ENCODE data around the gene WDPCP. TPM values are rescaled to one million over a fixed set of nuclear protein-coding genes. Genes with fewer than 3 reads are reported as not detected.
"Not testable (repeated sequence)": the region's sequence is repeated elsewhere in the genome, so short reads cannot be mapped to it uniquely, and the experiment has no call there.

Gene WDPCP
- polyA plus RNA-seq, 1 of the 3 experiments (the other 2 are of a cell fraction): 3.1 TPM

- CTCF ChIA-PET: interaction anchor here (0.7 kb wide), 1 partner anchor 1928 kb away, joined by 3 read pairs; no protein-coding TSS in a partner anchor
Observed at GRCh38 chr2:63369146-63369545, 219.1 kb downstream of the WDPCP start.

GRCh38 chr2:63364866-63365265 lies 223.4 kb downstream of the WDPCP start:
- TF ChIP-seq YY1 (IDR thresholded peaks at IDR 0.05; ENCODE audit: low read depth): no peak
- TF ChIP-seq TCF12 (IDR thresholded peaks at IDR 0.05): no peak
- no peak for TF ChIP-seq JUND (IDR thresholded peaks at IDR 0.05)
- no peak overlapping the region for H2AFZ ChIP-seq (ENCODE audit: low read depth)
- H3K4me1 ChIP-seq (ENCODE audit: control insufficient read depth in 1 of 2, insufficient read depth in 2 of 2, low read depth in 1 of 2, low read length in 1 of 2): no peaks in the 10 kb centered on the region
- ChIA-PET CTCF (no interaction called here), POLR2A (no interaction called here)
- no peaks in the 10 kb centered on the region for H4K20me1 ChIP-seq (ENCODE audit: insufficient read depth)
- no peaks in the 10 kb centered on the region for H3K9me3 ChIP-seq
- no peaks in the 10 kb centered on the region for H3K79me2 ChIP-seq (ENCODE audit: insufficient read depth)
- H3K4me2 ChIP-seq: no peak overlapping the region
- no peak overlapping the region for H3K9ac ChIP-seq
- H3K9me2 ChIP-seq: no peaks in the 10 kb centered on the region
- 88% methylated on average over 1 of the region's 1 CpG for WGBS (ENCODE audit: low lambda C conversion rate)
- H3K36me3 ChIP-seq (replicated peaks in 1 of 2; ENCODE audit: control insufficient read depth in 1 of 2, insufficient read depth in 2 of 2, low read length in 1 of 2): peaks cover 0 to 10% of the 10 kb centered on the region in 2 experiments
- H3K27ac ChIP-seq (ENCODE audit: low read depth in 2 of 2, low read length in 1 of 2): no peak overlapping the region
- H3K4me3 ChIP-seq (ENCODE audit: low read depth in 2 of 2, low read length in 1 of 2): no peak overlapping the region
- H3K27me3 ChIP-seq (ENCODE audit: insufficient read depth): no peaks in the 10 kb centered on the region
- no peaks in the 10 kb centered on the region for H3F3A ChIP-seq (replicated peaks; ENCODE audit: insufficient read depth)
- no peak for DNase-seq

More at GRCh38 chr2:63369146-63369545, 219.1 kb downstream of the WDPCP start:
- Histone ChIP-seq H3K36me3 (replicated peaks in 1 of 2; ENCODE audit: control insufficient read depth in 1 of 2, insufficient read depth in 2 of 2, low read length in 1 of 2) (peaks cover 0 to 5% of the 10 kb centered on the region in 2 experiments), H3K79me2 (ENCODE audit: insufficient read depth) (no peaks in the 10 kb centered on the region), H3K27ac (ENCODE audit: low read depth in 2 of 2, low read length in 1 of 2) (no peak overlapping the region), H3K4me2 (no peak overlapping the region), H3K4me3 (ENCODE audit: low read depth in 2 of 2, low read length in 1 of 2) (no peak overlapping the region), H3K27me3 (ENCODE audit: insufficient read depth) (no peaks in the 10 kb centered on the region), H3K9me2 (no peaks in the 10 kb centered on the region), H4K20me1 (ENCODE audit: insufficient read depth) (no peaks in the 10 kb centered on the region), H3K9me3 (no peaks in the 10 kb centered on the region; the same call in 1 of the 2 replicates), H2AFZ (ENCODE audit: low read depth) (no peak overlapping the region), H3K4me1 (ENCODE audit: control insufficient read depth in 1 of 2, insufficient read depth in 2 of 2, low read depth in 1 of 2, low read length in 1 of 2) (no peaks in the 10 kb centered on the region), H3K9ac (no peak overlapping the region), H3F3A (replicated peaks; ENCODE audit: insufficient read depth) (no peaks in the 10 kb centered on the region)
- TF ChIP-seq CHD2 (IDR thresholded peaks at IDR 0.05; ENCODE audit: low read length, partially characterized antibody) (no peak), MEF2A (IDR thresholded peaks at IDR 0.05; ENCODE audit: borderline replicate concordance, low read depth) (no peak), TAF1 (IDR thresholded peaks at IDR 0.05; ENCODE audit: borderline replicate concordance, low read depth, low read length) (no peak), GABPA (IDR thresholded peaks at IDR 0.05; ENCODE audit: low read depth) (no peak), NRF1 (IDR thresholded peaks at IDR 0.05; ENCODE audit: low read depth, low read length) (no peak), RCOR1 (IDR thresholded peaks at IDR 0.05; ENCODE audit: low read length) (no peak), RAD21 (IDR thresholded peaks at IDR 0.05; ENCODE audit: low read length) (no peak), USF2 (IDR thresholded peaks at IDR 0.05; ENCODE audit: borderline replicate concordance, low read depth, low read length) (no peak), CTCF (IDR thresholded peaks at IDR 0.05) (no peak), PBX3 (IDR thresholded peaks at IDR 0.05) (no peak)
- POLR2A ChIA-PET: no interaction called here
- no peak for DNase-seq
- 87% methylated on average over 1 of the region's 1 CpG for WGBS (ENCODE audit: low lambda C conversion rate)

- H3K79me2 ChIP-seq (ENCODE audit: insufficient read depth); CTCF ChIA-PET; H3K27me3 ChIP-seq (ENCODE audit: insufficient read depth); H3K4me3 ChIP-seq (ENCODE audit: low read depth in 2 of 2, low read length in 1 of 2); H3K4me1 ChIP-seq (ENCODE audit: control insufficient read depth in 1 of 2, insufficient read depth in 2 of 2, low read depth in 1 of 2, low read length in 1 of 2); H3K9ac ChIP-seq; H3K9me2 ChIP-seq; POLR2A ChIA-PET; DNase-seq; H3K36me3 ChIP-seq (replicated peaks in 1 of 2; ENCODE audit: control insufficient read depth in 1 of 2, insufficient read depth in 2 of 2, low read length in 1 of 2); H3F3A ChIP-seq (replicated peaks; ENCODE audit: insufficient read depth); H4K20me1 ChIP-seq (ENCODE audit: insufficient read depth); H3K4me2 ChIP-seq; H3K27ac ChIP-seq (ENCODE audit: low read depth in 2 of 2, low read length in 1 of 2); H3K9me3 ChIP-seq; H2AFZ ChIP-seq (ENCODE audit: low read depth): not testable (repeated sequence)
- 0% methylated on average over 1 of the region's 1 CpG for WGBS (ENCODE audit: low lambda C conversion rate)
Observed at GRCh38 chr2:63357722-63358121, 230.6 kb downstream of the WDPCP start.
